Renal cortex interstitium (tissue), 11 donors: ENCODE data around the gene PTPRN2. TPM values are rescaled to one million over a fixed set of nuclear protein-coding genes. Genes with fewer than 3 reads are reported as not detected.

Experiments used
- DNase-seq, 11 donors: peaks; one replicate each; pipeline ENCODE4 v3.0.0-alpha.2; 2013; ENCODE audit warnings: low read depth in 9 of 11, low spot score in 4 of 11; ENCODE audit errors: extremely low read depth in 1 of 11
- polyA plus RNA-seq, 3 donors: library from polyadenylated mRNA; unstranded; fragments of 120-200 nt; gene quantifications; one replicate each; pipeline ENCODE4 v1.2.1, GENCODE V29; 2013; ENCODE audit not compliant: insufficient read length in 3 of 3

The PTPRN2 gene
- polyA plus RNA-seq, 3 donors: 6.0 to 7.7 (median 7.2) TPM

- no peak for DNase-seq
These were observed 3.2 kb downstream of the PTPRN2 start for GRCh38 chr7:158584407-158584806.

DNA sequence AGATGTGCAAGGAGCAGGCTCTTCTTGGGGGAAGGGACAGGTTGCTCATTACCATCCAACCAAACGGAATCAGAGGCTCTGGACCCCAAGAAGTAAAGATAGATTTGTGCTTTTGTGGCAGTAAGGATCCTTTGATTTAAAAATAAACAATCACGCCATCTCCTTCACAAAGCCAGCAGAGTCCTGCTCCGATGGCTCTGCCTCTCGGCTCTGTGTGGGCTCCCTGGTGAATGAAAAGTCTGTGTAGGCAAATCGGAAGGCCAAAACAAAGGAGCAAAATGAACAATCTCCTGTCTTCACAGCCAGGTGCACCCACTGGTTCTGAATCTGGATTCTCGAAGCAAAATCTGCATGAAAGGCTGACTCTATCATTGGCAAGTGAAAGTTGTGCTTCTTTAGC is 3.8 kb downstream of the PTPRN2 start:
- DNase-seq: no peak

DNA sequence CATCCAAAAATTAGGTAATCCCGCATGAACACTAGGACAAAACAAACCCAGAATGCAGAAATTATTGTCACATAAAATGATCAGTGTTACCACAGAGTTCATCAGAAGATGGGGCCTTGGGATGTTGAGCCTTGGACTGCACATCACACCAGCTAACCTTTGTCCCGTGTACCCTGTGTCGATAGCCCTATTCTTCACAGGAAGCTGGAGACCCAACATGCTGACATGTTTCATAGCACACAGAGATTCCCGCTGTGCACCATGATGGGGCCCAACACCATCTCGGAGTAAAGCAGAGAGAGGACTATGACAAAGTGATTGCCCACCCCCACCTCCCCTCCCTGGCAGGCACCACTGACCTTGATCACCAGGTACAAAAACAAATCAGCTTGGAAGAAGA is 4.5 kb downstream of the PTPRN2 start:
- no peak for DNase-seq

- DNase-seq: no peak
These were observed 5.5 kb downstream of the PTPRN2 start for GRCh38 chr7:158582089-158582456.

DNA sequence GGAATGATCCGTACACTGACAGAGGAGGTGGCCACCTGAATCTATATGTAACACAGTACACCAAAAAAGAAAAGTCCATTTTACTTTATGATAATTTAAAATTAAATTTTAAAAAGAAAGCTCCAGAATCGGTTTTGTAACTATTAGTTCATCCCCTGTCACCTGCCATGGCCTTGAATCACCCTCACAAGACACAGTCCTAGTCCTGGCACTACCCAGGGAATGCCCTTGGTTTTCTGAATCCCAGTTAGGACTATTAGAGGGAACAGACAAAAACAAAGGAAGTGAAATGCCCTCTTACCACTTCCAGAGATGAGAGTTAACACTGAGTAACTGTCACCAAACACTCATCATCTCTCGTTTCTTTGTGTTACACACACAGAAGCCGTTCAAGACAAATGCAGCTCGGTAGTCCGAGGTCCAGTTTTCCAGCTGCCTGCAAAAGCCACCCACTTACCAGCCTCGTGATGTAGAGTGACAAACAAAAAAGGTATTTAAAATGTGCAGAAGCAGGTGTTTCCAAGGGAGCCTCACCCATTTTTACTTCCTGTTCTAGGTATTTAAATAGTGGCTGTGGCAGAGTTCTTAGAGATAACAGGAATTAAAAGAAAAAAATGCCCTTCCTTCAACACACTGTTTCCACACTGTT is 6.1 kb downstream of the PTPRN2 start:
- no peak for DNase-seq

DNA sequence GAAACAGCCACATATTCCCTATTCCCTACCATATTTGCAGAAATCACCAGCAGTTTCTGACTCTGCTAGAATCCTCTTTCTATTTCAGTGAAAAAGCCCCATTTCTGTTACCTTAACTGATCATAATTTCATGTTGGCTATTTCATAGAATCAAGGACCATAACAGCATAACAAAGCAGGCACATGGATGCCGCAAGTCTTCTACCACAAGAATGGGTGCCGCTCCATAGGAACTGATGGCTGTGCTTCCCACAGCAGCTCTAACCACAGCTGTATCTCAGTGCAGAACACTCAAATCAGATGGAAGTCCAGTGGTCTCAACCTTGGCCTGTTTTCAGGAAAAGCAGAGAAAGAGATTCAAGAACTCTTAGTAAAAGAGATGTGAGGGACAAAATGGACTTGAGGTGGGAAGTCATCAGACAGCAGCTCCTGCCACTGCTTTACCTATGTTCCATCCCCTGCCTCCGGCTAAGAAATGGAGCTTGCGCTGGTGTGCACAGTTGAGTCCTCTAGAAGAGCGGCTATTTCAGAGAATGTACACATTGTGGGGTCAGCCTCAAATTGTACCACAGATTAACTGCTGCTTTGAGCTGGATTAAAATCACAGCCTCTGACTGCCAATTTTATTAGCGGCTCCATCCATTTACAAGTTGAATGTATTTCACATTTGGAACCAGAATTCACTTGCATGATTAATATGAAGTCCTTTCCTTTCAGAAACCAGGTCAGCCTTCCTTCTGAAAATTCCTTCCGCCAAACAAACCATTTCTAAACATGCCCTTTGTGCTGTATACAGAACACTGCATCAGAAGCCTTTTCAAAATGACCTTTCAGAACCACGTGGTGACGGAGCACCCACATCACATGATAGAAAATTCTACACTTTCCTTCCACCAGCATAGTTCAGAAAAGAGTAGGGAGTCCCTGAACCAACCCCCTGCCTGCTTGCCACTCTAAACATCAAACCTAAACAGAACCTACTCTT is 7.7 kb downstream of the PTPRN2 start:
- no peak for DNase-seq

- DNase-seq: no peak
These were observed 11.4 kb downstream of the PTPRN2 start for GRCh38 chr7:158576050-158576762.

GRCh38 chr7:158574308-158575036 is 13.2 kb downstream of the PTPRN2 start:
- DNase-seq: no peak

- DNase-seq: no peak
These were observed 14.3 kb downstream of the PTPRN2 start for GRCh38 chr7:158573310-158573709.

GRCh38 chr7:158572000-158572828 is 15.4 kb downstream of the PTPRN2 start:
- DNase-seq: no peak

DNA sequence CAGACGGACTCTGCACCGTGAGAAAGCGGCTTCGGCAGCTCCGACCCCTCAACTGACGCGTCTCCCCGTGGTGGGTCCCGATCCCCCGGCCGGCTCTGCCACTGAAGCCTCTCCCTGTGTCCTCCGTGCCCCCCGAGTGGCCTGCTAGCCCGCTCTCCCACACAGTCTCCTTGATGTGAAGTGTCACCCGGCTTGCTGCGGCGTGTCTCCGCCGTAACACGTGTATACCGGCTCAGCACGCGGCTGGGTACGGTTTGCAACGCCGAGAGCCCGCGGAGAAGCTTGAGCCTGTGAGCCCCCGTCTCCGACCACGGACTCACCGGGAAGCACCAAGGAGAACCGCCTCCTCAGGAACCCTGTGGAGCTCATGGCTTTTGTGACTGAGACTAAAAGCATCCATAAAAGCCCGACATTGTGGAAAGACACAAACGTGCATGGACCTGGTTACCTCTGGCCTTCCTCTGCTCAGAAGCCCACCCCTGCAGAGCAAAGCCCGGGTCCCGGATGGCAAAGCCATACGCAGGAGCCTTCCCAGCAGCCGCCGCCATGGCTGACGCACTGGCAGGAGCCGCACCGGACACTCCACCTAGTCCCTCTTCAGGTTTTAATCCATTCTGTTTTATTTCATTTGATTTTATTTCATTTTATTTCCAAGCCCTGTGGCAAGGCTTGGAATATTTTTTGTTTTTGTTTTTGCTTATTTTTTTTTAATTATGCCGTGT is 17.0 kb downstream of the PTPRN2 start:
- no peak for DNase-seq

DNA sequence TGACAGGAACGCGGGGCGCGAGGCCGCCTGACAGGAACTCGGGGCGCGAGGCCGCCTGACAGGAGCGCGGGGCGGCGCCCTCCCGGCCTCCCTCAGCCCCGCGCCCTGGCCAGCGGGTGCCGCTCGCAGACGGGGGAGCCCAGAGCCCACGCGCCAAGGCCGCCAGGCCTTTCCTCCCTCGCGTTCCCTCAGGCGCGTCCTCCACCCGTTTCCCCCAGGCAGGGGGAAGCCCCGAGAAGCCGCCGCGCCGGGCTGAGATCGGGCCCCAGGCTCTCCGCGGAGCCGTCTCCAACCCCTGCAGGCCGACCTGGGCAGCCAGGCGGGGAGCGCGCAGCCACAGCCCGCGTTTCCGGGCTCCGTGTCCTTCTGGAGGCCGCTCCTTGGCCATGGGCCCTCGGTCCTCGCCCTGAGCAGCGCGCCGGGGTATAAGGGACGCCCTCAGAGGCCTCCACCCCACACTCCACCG is 17.7 kb downstream of the PTPRN2 start:
- no peak for DNase-seq

DNA sequence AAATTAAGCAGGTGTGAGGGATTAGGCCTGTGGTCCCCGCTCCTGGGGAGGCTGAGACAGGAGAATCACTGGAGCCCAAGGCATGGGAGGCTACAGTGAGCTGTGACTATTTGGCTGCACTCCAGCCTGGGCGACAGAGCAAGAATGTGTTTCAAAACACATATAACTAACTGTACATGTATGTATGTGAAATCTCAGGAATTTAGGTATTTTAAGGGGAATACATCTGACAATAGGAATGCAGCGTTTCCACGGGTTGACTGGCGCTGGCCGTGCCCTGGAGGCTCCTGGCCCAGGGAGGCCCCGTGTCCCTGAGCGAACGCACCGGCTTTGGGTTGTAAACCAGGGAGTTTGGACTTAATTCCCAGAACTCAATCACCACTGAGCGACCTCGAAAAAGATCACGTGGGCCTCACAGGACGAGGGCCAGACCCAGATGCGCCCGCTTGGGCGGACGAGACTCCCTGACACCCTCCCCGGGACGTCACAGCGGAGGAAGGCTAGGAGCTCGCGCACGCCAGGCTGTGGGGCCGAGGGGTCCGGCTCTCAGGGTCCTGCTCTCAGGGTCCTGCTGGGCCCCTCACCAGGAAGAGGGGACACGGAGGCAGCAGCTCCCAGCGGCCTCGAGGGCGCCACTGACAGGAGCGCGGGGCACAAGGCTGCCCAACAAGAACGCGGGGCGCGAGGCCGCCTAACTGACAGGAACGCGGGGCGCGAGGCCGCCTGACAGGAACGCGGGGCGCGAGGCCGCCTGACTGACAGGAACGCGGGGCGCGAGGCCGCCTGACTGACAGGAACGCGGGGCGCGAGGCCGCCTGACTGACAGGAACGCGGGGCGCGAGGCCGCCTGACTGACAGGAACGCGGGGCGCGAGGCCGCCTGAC is 18.4 kb downstream of the PTPRN2 start:
- no peak for DNase-seq

- no peak for DNase-seq
These were observed 20.4 kb downstream of the PTPRN2 start for GRCh38 chr7:158567153-158567603.

- DNase-seq: no peak
These were observed 23.0 kb downstream of the PTPRN2 start for GRCh38 chr7:158564663-158565035.

DNA sequence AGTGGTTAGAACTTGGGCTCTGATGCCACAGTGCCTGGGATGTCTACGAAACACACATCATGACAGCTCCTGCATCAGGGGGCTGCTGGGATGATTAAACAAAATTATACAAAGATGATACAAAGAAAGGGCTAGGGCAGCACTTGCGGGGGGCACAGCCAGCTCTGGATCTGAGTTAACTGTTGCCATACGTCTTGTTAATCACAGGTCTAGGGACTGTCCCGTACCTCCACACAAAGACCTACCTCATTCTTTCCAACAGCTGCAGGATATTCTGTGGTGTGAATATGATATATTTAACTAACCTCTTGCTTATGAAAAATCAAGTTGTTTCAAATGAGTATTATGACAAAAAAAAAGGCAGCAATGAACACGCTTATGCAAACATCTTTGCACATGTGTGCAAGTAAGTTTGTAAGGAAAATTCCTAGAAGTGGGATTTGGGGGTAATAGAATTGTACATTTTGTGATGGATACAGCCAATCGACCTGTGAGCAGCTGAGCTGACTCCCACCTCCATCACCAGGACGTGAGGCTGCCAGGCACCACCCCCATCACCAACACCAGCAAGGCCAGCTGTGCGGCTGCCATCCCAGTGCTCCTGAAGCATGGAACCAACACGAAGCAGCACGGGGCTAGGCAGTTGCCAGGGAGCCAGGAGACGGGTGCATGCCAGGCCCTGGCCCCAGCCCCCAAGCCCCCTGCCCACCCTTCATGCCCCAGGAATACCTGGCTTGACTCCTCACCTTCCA is 23.5 kb downstream of the PTPRN2 start:
- DNase-seq: no peak
